ENCODE measurements around the gene USP17L15. TPM values are rescaled to one million over a fixed set of nuclear protein-coding genes. Genes with fewer than 3 reads are reported as not detected.
A peak's percentile ranks its signal among the peaks of the same experiment; 100 is the strongest.
"Not testable (repeated sequence)": the region's sequence is repeated elsewhere in the genome, so short reads cannot be mapped to it uniquely, and the experiment has no call there.

USP17L15 gene
- total and polyA plus RNA-seq, 2 experiments from 2014 or later: not detected

DNA sequence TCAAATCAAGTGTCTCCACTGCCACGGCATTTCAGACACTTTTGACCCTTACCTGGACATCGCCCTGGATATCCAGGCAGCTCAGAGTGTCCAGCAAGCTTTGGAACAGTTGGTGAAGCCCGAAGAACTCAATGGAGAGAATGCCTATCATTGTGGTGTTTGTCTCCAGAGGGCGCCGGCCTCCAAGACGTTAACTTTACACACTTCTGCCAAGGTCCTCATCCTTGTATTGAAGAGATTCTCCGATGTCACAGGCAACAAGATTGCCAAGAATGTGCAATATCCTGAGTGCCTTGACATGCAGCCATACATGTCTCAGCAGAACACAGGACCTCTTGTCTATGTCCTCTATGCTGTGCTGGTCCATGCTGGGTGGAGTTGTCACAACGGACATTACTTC lies 3.9 kb upstream of the USP17L15 start:
- TF ChIP-seq, protein P1, sequence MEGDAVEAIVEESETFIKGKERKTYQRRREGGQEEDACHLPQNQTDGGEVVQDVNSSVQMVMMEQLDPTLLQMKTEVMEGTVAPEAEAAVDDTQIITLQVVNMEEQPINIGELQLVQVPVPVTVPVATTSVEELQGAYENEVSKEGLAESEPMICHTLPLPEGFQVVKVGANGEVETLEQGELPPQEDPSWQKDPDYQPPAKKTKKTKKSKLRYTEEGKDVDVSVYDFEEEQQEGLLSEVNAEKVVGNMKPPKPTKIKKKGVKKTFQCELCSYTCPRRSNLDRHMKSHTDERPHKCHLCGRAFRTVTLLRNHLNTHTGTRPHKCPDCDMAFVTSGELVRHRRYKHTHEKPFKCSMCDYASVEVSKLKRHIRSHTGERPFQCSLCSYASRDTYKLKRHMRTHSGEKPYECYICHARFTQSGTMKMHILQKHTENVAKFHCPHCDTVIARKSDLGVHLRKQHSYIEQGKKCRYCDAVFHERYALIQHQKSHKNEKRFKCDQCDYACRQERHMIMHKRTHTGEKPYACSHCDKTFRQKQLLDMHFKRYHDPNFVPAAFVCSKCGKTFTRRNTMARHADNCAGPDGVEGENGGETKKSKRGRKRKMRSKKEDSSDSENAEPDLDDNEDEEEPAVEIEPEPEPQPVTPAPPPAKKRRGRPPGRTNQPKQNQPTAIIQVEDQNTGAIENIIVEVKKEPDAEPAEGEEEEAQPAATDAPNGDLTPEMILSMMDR (conservative IDR thresholded peaks at IDR 0.05; ENCODE audit: low read depth in 2 of 2): 0 out of 4 replicates have a peak, but pooled peaks of 1 of the 2 experiments have one; percentile 4
- H3K36me3 ChIP-seq (ENCODE audit: insufficient read depth); H3K27ac ChIP-seq (ENCODE audit: low read depth); ATAC-seq; H3K4me2 ChIP-seq; H3K27ac Mint-ChIP-seq; H4K20me1 ChIP-seq (replicated peaks; ENCODE audit: insufficient read depth); H3K4me1 Mint-ChIP-seq; H3K4me3 Mint-ChIP-seq; H3K4me1 ChIP-seq (ENCODE audit: insufficient read depth); H2AFZ ChIP-seq; H3K27me3 Mint-ChIP-seq (ENCODE audit: insufficient read depth, low read depth, poor library complexity); H3K9me3 Mint-ChIP-seq; H3K79me2 ChIP-seq (replicated peaks; ENCODE audit: insufficient read depth); H3K4me3 ChIP-seq; H3K9me2 ChIP-seq (ENCODE audit: insufficient read depth); H3K27me3 ChIP-seq (ENCODE audit: insufficient read depth); DNase-seq (ENCODE audit: low spot score); H3K36me3 Mint-ChIP-seq (ENCODE audit: low read depth); H3F3A ChIP-seq (replicated peaks; ENCODE audit: low read depth): not testable (repeated sequence)

DNA sequence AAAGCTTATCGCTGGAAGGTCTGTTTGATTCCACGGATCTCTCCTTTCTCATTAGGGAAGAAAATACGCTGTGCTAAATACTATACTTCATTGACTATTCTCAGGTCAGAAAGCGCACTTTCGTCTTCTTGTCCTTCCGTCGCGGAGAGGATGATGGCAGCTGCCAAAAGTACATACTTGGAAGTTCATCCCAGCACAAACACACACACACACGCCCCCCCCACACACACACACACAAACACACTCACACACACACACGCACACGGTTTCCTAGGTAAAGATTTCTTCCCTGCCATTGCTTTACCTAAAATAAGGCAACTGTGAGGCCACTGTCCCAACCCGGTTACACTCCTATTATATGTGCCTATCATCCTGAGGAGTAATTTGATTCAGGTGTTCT lies 4.3 kb downstream of the USP17L15 start:
- H3K4me1 ChIP-seq (ENCODE audit: insufficient read depth); H3K4me3 Mint-ChIP-seq; H3K9me3 Mint-ChIP-seq; H3K27me3 Mint-ChIP-seq (ENCODE audit: insufficient read depth, low read depth, poor library complexity); H3K4me1 Mint-ChIP-seq; H3K27me3 ChIP-seq (ENCODE audit: insufficient read depth); H4K20me1 ChIP-seq (replicated peaks; ENCODE audit: insufficient read depth); H3F3A ChIP-seq (replicated peaks; ENCODE audit: low read depth); H3K9me2 ChIP-seq (ENCODE audit: insufficient read depth); H3K27ac Mint-ChIP-seq; ATAC-seq; H3K36me3 ChIP-seq (ENCODE audit: insufficient read depth); H3K79me2 ChIP-seq (replicated peaks; ENCODE audit: insufficient read depth); H2AFZ ChIP-seq; H3K36me3 Mint-ChIP-seq (ENCODE audit: low read depth); H3K4me3 ChIP-seq; H3K4me2 ChIP-seq; H3K27ac ChIP-seq (ENCODE audit: low read depth): not testable (repeated sequence)
- peak; percentile 0 for DNase-seq (ENCODE audit: low spot score)

DNA sequence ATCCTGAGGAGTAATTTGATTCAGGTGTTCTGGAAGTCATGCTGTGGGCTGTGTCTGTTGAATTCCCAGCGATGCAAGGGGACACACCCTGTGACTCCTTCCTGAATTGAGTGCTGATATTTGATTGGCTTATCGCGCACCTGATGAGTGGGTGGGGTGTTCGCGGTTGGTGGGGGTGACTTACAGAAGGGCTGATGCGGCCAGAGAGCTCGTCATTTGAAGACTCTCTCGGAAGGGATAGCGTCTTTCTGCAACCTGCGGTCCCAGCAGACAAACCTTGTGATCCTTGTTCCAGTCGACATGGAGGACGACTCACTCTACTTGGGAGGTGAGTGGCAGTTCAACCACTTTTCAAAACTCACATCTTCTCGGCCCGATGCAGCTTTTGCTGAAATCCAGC lies 9.4 kb downstream of the USP17L15 start, which contains the start of gene USP17L17:
Gene USP17L17 (plus strand): TSS at position 301 of the 400 bp plus-strand sequence. CDS start 0 bp downstream, at position 301.
- H3K9me3 Mint-ChIP-seq; ATAC-seq; H2AFZ ChIP-seq; H3K27ac Mint-ChIP-seq; H3K4me3 ChIP-seq; H3K4me1 ChIP-seq (ENCODE audit: insufficient read depth); H3K27me3 Mint-ChIP-seq (ENCODE audit: insufficient read depth, low read depth, poor library complexity); H3K27me3 ChIP-seq (ENCODE audit: insufficient read depth); H3K9me2 ChIP-seq (ENCODE audit: insufficient read depth); DNase-seq (ENCODE audit: low spot score); H3K36me3 Mint-ChIP-seq (ENCODE audit: low read depth); H3K27ac ChIP-seq (ENCODE audit: low read depth); H3K4me2 ChIP-seq; H3K36me3 ChIP-seq (ENCODE audit: insufficient read depth); H3K4me1 Mint-ChIP-seq; H4K20me1 ChIP-seq (replicated peaks; ENCODE audit: insufficient read depth); H3F3A ChIP-seq (replicated peaks; ENCODE audit: low read depth); H3K4me3 Mint-ChIP-seq; H3K79me2 ChIP-seq (replicated peaks; ENCODE audit: insufficient read depth): not testable (repeated sequence)

DNA sequence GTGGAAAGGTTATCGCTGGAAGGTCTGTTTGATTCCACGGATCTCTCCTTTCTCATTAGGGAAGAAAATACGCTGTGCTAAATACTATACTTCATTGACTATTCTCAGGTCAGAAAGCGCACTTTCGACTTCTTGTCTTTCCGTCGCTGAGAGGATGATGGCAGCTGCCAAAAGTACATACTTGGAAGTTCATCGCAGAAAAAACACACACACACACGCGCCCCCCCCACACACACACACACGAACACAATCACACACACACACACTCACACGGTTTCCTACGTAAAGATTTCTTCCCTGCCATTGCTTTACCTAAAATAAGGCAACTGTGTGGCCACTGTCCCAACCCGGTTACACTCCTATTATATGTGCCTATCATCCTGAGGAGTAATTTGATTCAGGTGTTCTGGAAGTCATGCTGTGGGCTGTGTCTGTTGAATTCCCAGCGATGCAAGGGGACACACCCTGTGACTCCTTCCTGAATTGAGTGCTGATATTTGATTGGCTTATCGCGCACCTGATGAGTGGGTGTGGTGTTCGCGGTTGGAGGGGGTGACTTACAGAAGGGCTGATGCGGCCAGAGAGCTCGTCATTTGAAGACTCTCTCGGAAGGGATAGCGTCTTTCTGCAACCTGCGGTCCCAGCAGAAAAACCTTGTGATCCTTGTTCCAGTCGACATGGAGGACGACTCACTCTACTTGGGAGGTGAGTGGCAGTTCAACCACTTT lies 13.9 kb downstream of the USP17L15 start, which contains the start of gene USP17L18:
Gene USP17L18 (plus strand): TSS at position 678 of the 728 bp plus-strand sequence. CDS start 0 bp downstream, at position 678.
- not testable (repeated sequence) for ATAC-seq; H3K36me3 Mint-ChIP-seq (ENCODE audit: low read depth)
- peak; percentile 0 for DNase-seq (ENCODE audit: low spot score)

DNA sequence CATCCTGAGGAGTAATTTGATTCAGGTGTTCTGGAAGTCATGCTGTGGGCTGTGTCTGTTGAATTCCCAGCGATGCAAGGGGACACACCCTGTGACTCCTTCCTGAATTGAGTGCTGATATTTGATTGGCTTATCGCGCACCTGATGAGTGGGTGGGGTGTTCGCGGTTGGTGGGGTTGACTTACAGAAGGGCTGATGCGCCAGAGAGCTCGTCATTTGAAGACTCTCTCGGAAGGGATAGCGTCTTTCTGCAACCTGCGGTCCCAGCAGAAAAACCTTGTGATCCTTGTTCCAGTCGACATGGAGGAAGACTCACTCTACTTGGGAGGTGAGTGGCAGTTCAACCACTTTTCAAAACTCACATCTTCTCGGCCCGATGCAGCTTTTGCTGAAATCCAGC lies 18.9 kb downstream of the USP17L15 start, which contains the start of gene USP17L19:
Gene USP17L19 (plus strand): TSS at position 301 of the 400 bp plus-strand sequence. CDS start 0 bp downstream, at position 301.
- H3K4me2 ChIP-seq; H3K27me3 Mint-ChIP-seq (ENCODE audit: insufficient read depth, low read depth, poor library complexity); H3K27ac ChIP-seq (ENCODE audit: low read depth); H3K36me3 Mint-ChIP-seq (ENCODE audit: low read depth); H4K20me1 ChIP-seq (replicated peaks; ENCODE audit: insufficient read depth); H3K4me1 ChIP-seq (ENCODE audit: insufficient read depth); H3F3A ChIP-seq (replicated peaks; ENCODE audit: low read depth); H3K4me3 Mint-ChIP-seq; H3K27ac Mint-ChIP-seq; H2AFZ ChIP-seq; ATAC-seq; DNase-seq (ENCODE audit: low spot score); H3K27me3 ChIP-seq (ENCODE audit: insufficient read depth); H3K4me1 Mint-ChIP-seq; H3K9me3 Mint-ChIP-seq; H3K79me2 ChIP-seq (replicated peaks; ENCODE audit: insufficient read depth); H3K9me2 ChIP-seq (ENCODE audit: insufficient read depth); H3K4me3 ChIP-seq; H3K36me3 ChIP-seq (ENCODE audit: insufficient read depth): not testable (repeated sequence)

More for the DNA sequence above, 13.9 kb downstream of the USP17L15 start, which contains the start of gene USP17L18:
- H3K4me2 ChIP-seq; H3K4me1 Mint-ChIP-seq; H3K27ac ChIP-seq (ENCODE audit: low read depth); H3K27ac Mint-ChIP-seq; H3K9me3 Mint-ChIP-seq; H3F3A ChIP-seq (replicated peaks; ENCODE audit: low read depth); H4K20me1 ChIP-seq (replicated peaks; ENCODE audit: insufficient read depth); H3K9me2 ChIP-seq (ENCODE audit: insufficient read depth); H2AFZ ChIP-seq; H3K4me1 ChIP-seq (ENCODE audit: insufficient read depth); H3K36me3 ChIP-seq (ENCODE audit: insufficient read depth); H3K4me3 ChIP-seq; H3K27me3 Mint-ChIP-seq (ENCODE audit: insufficient read depth, low read depth, poor library complexity); H3K27me3 ChIP-seq (ENCODE audit: insufficient read depth); H3K4me3 Mint-ChIP-seq; H3K79me2 ChIP-seq (replicated peaks; ENCODE audit: insufficient read depth): not testable (repeated sequence)

DNA sequence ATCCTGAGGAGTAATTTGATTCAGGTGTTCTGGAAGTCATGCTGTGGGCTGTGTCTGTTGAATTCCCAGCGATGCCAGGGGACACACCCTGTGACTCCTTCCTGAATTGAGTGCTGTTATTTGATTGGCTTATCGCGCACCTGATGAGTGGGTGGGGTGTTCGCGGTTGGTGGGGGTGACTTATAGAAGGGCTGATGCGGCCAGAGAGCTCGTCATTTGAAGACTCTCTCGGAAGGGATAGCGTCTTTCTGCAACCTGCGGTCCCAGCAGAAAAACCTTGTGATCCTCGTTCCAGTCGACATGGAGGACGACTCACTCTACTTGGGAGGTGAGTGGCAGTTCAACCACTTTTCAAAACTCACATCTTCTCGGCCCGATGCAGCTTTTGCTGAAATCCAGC lies 23.6 kb downstream of the USP17L15 start, which contains the start of gene USP17L20:
Gene USP17L20 (plus strand): TSS at position 301 of the 400 bp plus-strand sequence. CDS start 0 bp downstream, at position 301.
- not testable (repeated sequence) for H3K36me3 ChIP-seq (ENCODE audit: insufficient read depth); H3K9me2 ChIP-seq (ENCODE audit: insufficient read depth); H3K36me3 Mint-ChIP-seq (ENCODE audit: low read depth); H3F3A ChIP-seq (replicated peaks; ENCODE audit: low read depth); H3K27ac ChIP-seq (ENCODE audit: low read depth); H3K27me3 ChIP-seq (ENCODE audit: insufficient read depth); H3K4me3 Mint-ChIP-seq; H3K4me3 ChIP-seq; H3K4me2 ChIP-seq; H4K20me1 ChIP-seq (replicated peaks; ENCODE audit: insufficient read depth); DNase-seq (ENCODE audit: low spot score); ATAC-seq; H3K9me3 Mint-ChIP-seq; H2AFZ ChIP-seq; H3K4me1 Mint-ChIP-seq; H3K27ac Mint-ChIP-seq; H3K79me2 ChIP-seq (replicated peaks; ENCODE audit: insufficient read depth); H3K4me1 ChIP-seq (ENCODE audit: insufficient read depth); H3K27me3 Mint-ChIP-seq (ENCODE audit: insufficient read depth, low read depth, poor library complexity)

Measured in GM23338 (cell line).